Measurements from ENCODE around the gene RASA3.

Gene RASA3

DNA sequence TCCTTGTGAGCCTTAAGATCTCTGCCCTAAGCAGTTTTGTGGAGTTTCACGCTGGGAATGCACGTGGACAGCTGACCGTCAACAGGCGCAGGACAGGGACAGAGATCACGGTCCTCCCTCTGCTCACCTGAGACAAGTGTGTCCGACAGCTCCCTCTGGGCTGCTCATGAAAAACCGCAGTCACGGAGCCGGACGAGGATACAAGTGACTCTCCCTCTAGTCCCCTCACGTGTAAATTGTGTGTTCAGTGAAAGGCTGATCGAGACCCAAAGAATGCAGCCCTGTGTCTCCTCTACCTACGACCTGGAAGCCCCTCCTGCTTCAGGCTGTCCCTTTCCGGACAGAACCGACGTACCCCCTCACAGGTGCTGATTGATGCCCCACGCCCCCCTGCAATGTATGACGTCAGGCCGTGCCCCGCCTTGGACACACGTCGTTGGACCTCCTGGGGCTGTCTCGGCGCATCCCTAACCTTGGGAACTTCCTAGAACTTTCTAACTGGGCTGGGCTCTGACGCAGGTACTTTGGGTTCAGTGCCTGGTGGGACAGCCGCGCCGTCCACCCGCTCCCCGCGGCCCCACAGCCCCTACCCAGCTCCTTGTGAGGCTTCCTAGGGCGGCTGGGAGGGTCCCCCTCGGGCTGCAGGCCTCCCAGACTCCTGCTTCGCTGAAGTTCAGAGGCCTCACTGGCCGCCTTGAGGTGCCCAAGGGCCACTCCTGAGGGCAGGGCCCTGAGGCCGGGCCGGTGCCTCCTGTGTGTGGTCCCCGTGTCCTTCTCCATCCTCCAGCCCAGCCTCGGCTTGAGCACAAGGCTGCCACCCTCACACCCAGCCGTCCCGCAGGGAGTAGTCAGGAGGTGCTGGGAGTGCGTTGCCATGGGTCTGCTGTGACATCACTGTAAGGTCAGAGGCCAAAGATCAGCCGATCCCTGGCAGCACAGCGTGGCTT lies 158.9 kb downstream of the RASA3 start, which contains the start of gene C13orf46:
C13orf46 (minus strand) TSS at position 859 of the 947 bp plus-strand sequence; CDS start at position 780, 79 bp downstream.
- DNase-seq = no peak

DNA sequence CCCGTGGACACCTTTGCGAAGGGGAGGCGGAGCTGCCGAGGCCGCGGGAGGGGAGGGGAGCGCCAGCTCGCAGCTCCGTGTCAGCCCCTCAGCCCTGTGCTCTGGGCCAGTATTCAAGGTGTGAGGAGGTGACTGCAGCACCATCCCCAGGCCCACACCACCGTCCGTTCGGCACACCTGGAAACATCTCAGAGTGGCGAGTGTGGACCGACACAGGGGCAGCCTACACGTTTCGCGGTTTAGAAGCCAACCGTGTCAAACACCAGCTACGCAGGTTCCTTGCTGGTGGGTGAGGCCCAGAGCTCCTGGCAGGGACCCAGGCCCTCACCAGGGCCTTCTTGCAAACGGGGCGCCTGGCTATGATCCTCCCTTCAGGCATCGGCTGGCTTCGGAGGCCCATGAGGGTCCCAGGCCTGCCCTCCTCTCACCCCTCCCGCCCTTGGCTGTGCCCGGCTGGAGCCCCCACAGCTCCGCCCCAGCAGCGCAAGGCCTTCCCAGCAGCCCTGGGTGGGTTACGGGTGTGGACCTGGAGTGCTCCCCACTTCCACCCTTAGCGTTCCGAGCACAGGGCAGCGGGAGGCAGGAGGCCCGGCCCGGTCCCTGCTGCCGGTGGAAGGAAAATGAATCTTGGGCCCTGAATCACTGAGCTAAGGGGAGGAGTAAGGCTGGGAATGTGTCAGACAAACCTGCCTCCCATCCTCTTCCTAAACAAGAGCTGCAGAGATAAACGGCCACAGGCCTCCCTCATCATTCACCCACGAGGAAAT lies 159.8 kb downstream of the RASA3 start:
- DNase-seq = no peak

DNA sequence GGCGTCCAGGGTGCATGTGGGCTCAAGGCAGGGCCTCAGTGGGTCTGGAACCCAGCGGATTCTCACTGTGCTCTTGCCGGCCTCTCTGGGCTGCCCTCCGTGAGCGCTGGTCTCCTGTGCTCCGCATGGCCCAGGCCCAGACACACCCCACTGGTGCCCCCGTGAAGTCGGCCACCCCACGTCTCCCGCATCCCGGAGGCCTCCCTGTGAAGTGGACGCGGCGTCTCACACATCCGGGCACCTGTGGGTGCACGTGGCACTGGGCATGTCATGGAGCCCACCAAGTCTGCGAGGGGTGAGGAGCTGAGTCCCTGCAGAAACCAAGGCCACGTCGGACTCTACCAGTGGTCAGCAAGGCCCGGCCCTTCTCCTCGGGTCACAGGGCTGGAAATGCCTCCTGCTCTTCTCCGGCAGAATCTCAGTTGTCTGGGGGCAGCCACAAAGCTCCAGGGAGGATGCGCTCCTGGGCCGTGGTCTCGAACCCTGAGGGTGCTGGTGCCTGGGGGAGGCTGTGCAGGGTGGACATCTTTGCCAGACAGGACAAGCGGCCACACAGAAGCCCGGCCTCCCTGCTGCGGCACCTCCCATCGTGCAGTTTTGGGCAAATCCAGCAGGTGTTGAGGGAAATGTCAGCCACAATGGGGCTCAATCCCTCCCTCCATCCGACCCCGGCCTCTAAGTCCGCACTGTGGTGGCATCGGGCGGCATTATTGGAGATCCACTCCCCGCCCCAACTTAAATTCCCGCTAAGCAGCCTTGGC lies 160.8 kb downstream of the RASA3 start:
- DNase-seq = no peak

DNA sequence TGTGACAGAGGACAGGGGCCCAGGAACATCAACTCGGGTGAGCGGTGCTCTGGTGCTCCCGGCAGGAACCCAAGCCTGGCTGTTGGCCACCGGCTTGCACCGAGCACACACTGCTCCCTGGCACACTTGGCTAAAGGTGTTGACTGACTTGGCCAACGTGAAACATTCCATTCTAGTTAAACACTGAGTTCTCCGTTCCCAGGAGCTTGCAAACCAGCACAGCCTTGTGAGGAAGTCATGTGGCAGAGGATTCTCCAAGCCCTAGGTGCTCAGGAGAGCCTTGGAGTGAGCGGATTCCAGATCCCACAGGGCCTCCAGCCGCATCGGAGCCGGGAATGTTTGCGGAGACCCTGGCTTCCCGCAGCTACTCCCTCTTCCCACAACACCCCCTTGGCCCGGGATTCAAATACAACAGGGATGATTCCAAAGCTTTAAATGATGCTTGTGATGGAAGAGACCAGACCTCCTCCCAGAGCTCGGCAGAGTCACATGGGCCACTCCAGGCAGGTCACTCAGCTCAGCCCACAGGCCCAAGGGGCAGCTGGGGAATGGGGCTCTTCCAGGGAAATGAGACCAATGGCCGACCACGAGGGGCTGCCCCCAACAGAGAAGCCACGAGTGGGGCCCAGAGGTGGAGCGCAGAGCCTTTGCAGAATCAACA lies 161.5 kb downstream of the RASA3 start:
- DNase-seq = no peak

DNA sequence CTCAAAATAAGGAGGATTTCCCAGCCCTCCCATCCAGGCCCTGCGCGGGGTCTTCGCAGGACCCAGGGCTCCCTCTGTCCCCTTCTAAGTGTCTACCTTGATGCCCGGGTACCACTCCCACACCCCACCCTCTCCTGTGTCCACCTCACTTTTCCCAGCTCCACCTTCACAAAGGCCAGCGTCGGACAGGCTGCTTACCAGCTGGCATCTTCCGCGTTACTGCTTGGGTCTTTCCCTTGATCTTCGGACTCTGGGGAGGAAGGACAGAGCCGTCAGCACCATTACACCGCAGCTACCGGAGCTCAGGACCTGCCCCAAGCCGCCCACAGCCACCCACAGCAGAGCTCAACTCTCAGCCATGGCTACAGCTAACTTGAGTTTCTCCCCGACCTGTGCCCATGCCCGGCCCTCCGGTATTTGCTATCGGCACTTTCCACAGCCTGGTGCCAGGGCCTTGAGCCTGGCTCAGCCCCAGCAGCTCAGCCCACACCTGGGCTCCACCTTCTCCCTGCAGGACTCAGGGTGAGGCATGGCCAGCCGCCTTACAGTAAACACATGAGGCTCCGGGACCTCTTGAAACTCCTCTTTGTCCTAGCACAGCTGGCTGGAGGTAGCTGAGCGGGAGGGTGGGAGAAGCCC lies 162.3 kb downstream of the RASA3 start:
- DNase-seq = no peak

DNA sequence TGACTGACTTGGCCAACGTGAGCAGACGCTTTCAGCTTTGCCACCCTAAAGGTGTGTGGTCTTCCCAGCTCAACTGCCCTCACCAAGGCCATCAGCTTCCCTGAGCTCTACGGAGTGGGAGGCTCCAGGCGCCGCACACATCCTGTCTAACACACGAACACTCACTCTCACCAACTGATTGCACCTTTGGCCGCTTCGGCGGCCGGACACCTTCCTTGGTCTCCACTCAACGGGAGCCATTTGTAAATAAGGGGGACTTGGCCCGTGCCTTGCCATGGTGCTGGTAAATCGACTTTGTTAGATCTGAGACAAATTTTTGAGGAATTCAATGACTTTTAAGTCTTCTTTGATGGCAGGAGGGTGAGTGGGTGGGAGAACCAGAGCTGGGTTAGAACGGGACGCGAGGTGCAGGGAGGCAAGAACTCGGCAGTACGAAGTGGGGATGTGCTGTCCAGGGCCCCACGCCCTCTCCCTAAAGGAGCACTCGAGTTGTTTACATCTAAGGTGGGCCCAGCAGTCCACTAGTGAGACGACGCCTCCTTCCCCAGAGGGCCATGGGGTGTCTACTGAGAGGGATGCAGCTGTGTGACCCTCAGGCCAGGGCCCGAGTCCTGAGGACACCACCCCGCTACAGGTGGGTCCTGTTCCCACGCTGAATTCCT lies 163.0 kb downstream of the RASA3 start:
- no peak for DNase-seq

DNA sequence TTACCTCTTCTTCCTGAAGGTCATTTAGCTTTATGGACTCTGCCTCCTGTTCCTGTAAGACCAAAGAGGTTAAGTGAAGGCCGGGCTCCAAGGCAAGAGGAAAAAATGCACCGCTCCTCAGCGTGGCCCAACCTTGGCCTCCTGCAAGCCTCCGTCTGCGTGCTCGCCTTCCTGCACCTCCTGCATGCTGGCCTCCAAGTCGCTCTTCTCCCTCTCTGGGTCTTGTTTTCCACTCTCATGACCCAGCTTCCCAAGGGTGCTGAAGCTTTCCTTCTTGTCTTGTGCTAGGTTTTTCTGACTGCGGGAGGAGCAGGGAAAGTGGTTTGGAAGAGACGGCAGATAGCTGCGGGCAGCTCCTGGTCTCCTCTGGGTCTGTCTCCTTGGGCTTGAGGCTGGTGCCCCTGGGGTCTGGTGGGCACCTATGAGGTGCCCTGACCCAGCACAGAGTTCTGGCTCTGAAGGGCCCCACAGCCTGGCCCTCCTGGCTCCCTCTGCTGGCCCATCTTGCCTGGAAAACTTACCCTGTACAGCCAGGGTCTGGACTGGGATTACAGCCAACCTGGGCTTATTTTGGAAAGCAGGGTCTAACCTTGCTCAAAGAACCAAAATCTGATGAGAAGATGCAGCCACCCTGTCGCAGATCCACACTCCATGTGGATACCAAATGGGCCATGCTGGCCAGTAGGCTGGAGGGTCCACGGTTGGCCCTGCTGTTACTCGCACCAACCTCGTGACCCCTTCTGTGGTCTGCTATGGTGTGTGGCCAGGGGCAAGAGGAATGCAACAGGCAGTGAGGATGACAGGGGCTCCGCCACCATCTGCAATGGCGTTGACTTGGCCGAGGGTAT lies 163.7 kb downstream of the RASA3 start:
- DNase-seq = no peak

DNA sequence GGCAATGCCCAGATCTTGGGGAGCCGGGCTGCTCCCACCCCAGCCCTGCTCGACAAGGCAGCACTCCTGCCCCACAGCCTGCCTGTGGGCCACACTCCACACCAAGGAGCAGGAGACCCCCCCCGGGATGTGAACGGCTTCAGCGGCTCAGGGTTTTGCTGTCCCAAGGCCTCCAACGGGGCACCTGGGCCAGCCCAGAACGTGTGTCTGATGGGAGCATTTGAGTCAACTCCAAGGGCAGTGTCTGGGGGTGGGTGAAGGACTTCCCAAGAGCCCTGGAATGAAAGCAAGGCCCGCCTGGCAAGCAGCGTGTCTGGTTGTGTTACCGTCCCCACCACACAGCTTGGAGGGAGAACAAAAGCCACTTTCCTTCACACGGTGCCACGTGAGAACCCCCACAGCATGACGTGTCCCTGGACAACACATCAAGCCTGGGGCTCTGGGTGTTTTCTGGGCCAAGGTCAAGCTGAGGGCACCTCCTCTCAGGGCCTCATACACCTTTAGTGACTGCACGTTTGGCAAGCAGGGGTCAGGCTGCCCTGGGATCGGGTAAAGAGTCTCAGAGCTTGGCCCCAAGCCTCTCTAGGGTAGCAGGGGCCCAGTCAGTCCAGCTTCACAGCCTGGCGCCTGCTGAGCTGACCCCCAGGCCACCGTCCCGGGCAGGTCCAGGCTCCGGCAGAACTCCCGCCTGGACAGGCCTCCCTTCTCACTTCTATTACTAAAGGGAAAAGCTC lies 164.5 kb downstream of the RASA3 start:
- DNase-seq = no peak

DNA sequence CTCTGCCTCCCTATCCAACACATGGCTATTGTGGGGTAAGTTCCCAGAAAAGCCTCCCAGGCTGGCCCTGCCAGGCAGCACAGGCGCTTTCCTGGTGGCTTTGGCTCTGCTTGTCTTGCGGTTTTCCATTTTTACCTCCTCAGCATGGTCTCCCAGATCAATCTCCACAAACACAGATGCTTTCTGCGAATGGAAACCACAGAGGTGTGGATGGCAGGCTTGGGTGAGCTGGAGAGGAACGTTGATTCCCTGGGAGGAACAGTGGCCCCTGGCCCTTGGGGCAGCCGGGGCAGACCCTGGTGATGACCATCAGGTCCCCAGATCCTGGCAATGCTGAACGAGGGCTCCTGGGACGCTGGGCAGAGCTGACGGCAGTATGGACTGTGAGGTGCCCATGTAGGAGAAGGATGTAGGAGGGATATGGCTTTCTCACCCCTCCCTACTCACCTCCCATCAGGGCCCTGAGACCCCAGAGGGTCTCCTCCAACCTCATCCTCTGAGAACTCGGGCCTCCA lies 165.2 kb downstream of the RASA3 start:
- DNase-seq = no peak

DNA sequence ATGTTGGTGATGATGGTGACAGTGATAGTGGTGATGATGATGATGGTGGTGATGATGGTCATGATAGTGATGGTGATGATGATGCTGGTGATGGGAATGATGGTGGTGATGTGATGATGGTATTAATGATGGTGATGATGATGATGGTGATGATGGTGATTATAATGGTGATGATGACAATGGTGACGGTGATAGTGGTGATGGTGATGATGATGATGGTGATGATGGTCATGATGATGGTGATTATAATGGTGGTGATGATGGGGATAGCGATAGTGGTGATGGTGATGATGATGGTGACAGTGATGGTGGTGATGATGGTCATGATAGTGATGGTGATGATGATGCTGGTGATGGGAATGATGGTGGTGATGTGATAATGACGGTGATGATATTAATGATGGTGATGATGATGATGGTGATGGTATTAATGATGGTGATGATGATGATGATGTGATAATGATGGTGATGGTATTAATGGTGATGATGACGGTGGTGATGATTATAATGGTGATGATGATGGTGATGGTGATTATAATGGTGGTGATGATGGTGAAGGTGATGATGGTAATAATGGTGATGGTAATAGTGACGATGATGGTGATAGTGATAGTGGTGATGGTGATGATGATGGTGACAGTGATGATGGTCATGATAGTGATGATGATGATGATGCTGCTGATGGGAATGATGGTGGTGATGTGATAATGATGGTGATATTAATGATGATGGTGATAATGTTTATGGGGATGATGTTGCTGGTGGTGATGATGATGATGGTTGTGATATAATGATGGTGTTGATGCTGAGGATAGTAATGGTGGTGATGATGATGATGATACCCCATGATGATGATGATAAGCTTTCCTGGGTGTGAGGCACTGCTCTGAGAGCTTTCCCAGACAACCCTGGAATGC lies 166.2 kb downstream of the RASA3 start:
- no peak for DNase-seq

DNA sequence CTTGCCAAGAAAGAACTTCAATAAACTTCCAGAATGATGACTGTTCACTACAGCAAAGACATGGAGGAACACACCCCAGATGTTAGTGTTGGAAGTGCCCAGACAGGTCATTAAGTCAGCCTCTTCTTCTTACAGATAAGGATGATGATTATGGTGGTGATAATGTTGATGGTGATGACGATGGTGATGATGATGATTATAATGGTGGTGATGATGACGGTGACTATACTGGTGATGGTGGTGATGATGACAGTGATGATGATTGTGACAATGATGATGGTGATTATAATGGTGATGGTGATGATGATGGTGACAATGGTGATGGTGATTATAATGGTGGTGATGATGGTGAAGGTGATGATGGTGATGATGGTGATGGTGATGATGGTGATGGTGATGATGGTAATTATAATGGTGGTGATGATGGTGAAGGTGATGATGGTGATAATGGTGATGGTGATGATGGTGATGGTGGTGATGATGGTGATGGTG lies 167.0 kb downstream of the RASA3 start:
- DNase-seq = no peak

DNA sequence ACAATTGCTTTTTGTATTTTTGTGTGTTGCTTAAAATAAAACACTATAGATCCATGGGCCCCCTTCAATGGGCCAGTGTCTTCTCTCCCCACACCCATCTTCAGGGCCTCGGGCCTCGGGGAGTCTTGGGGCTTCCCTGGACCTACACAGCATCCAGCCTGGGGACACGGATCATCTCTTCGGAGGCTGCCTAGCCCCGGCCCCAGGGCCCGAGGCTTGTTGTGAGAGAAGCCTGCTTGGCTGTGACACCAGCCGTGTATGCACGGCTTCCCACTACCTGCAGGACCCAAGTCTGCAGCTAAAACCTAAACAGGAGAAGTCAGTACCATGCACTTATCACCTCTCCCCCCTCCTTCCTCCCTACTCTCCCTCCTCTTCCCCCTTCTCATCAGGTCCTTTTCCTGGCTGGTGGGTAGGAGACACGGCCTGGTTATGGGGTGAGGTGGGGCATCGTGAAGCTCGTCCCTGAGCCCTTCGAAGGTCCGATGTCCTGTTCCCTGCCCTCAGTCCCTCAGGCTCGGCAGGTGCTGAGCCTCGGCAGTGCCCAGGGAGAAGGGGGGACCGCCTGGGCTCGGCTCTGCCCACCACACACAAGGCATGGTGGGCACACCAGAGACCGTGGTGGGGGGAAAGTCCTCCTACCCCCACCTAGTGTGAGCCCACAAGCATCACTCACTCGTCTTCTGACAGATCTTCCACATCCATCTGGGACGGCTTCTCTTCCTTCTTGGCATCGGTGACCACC lies 168.0 kb downstream of the RASA3 start:
- DNase-seq = no peak

DNA sequence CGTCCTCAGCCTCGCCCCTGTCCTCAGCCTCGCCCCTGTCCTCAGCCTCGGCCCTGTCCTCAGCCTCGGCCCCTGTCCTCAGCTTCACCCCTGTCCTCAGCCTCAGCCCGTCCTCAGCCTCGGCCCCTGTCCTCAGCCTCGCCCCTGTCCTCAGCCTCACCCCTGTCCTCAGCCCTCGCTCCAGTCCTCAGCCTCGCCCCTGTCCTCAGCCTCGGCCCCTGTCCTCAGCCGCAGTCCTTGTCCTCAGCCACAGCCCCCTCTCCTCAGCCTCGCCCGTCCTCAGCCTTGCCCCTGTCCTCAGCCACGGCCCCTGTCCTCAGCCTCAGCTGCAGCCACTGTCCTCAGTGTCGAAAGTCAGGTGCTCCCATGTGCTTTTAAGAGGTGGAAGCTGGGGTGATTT lies 169.0 kb downstream of the RASA3 start:
- no peak for DNase-seq

DNA sequence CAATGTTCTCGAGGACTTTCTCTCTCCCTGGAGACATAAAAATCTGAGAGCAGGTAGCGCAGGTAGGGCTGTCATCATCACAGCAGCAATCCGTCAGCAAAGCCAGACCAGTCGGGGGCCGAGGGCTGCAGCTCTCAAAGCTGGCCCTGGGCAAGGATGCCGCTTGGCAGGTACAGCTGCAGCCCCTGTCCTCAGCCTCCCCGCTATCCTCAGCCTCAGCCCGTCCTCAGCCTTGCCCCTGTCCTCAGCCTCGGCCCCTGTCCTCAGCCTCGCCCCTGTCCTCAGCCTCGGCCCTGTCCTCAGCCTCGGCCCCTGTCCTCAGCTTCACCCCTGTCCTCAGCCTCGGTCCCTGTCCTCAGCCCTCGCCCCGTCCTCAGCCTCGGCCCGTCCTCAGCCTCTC lies 169.4 kb downstream of the RASA3 start:
- no peak for DNase-seq

DNA sequence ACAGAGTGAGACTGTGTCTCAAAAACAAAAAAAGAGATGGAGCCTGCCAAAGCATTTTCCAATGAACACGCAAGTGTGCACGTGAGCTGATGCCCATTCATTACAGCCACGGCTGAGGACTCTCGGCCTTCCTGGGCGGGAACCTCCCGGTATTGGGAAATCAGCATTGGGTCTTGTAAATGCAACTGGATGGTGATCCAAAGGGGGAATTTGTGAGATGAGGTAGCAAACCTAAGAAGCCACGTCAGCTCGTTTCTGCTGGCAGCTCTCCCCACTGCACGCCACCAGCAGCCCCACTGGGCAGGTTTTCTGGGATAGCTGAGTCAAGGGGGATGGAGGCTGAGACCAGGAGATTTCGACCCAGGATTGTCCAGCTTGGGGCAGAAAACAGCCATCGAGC lies 170.0 kb downstream of the RASA3 start:
- DNase-seq = no peak

DNA sequence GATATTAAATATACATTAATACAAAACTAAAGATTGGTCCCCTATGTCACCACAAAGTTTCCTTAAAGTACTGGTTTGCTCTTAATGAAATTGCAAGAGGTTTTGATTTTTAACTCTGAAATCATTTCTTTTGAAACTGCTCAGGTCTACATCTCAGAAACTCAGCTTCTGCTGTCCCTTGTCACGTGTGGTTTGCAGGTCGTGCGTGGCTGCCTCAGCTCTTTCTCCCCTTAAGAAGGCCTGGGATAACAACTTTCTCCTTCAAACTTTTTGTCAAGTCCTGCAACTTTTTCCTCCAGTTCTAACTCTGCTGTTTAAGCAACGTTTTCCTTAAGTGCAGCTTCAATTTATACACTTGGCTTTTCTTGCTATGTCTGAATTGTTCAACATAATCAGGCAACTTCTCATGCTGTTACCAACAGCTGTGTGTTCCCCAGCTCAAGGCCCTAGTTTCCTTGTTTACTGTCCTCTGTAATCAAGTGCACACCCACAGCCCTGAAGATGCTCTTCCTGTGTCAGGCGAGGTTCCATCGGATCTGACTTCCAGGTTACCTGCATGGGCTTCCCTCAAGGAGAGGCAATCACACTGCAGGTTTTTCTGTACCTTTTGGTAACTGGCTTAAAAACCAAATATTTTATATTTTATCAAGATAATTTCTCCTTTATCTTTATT lies 172.0 kb downstream of the RASA3 start:
- no peak for DNase-seq

DNA sequence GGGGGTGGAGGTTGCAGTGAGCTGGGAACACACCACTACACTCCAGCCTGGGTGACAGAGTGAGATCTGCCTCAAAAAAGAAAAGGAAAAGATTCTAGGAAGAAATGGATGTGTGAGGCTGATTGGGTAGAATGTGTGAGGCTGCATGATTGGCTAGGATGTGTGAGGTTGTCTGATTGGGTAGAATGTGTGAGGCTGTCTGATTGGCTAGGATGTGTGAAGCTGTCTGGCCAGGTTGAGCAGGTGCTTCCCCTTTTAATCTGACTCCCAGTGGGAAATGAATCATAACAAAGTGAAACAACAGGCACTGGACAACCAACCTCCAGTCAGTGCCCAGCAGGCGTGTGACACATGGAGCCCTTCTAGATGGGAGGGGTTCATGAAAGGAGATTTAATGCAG lies 173.2 kb downstream of the RASA3 start:
- no peak for DNase-seq
